Adipose tissue (tissue), 3 donors: Measurements from ENCODE around the gene AKAP17A. TPM values are rescaled to one million over a fixed set of nuclear protein-coding genes. Genes with fewer than 3 reads are reported as not detected.
"Not testable (repeated sequence)": the region's sequence is repeated elsewhere in the genome, so short reads cannot be mapped to it uniquely, and the experiment has no call there.

Experiments used
- H3K27ac ChIP-seq: one replicate; pipeline ENCODE4 v1.5.1; 2013; ENCODE audit warnings: low read depth, low read length
- WGBS, 3 donors: extraction: QIAGEN DNeasy Blood & Tissue Kit; methylation state at CpG; one replicate each; pipeline ENCODE4 v1.1.7; 2013; 5-methylcytosine and 5-hydroxymethylcytosine counted together
- polyA plus RNA-seq, 3 donors: library from polyadenylated mRNA; stranded (reverse); fragments of 200-250 nt; gene quantifications; one replicate each; pipeline ENCODE4 v1.2.3, GENCODE V29; 2013
- donor health status: healthy with polysubstance abuse.
- donor health status: Bipolar disorder and iron deficiency.
- donor health status: healthy.

AKAP17A gene
- polyA plus RNA-seq: 10 to 100 TPM; 20.5 to 30.3 (median 28.6) TPM

- WGBS, 3 donors: 2 to 3% (median 2%) methylated on average over 46 to 66 of the region's 66 CpGs
- H3K27ac ChIP-seq: peak within 1 kb of the TSS; percentile 49
These were observed at the start of gene AKAP17A for GRCh38 chrX:1591102-1591862. AKAP17A (plus strand) TSS chrX:1591604; CDS start chrX:1593463, 1,859 bp downstream.

GRCh38 chrX:1542994-1543725 is 48.2 kb upstream of the AKAP17A start:
- H3K27ac ChIP-seq: no peak overlapping the region
- WGBS, 3 donors: 91 to 96% (median 94%) methylated on average over 22 of the region's 22 CpGs

- no peak overlapping the region for H3K27ac ChIP-seq
- 86 to 91% (median 90%) methylated on average over 2 of the region's 2 CpGs for WGBS, 3 donors
These were observed 45.5 kb upstream of the AKAP17A start for GRCh38 chrX:1545776-1546408.

GRCh38 chrX:1546691-1547251 is 44.6 kb upstream of the AKAP17A start:
- 43 to 75% (median 48%) methylated on average over 18 of the region's 18 CpGs for WGBS, 3 donors
- no peak overlapping the region for H3K27ac ChIP-seq

GRCh38 chrX:1551959-1552546 is 39.4 kb upstream of the AKAP17A start:
- 63 to 85% (median 73%) methylated on average over 3 of the region's 3 CpGs for WGBS, 3 donors
- no peak overlapping the region for H3K27ac ChIP-seq

- WGBS, 3 donors: 63 to 77% (median 66%) methylated on average over 19 of the region's 19 CpGs
These were observed 36.8 kb upstream of the AKAP17A start for GRCh38 chrX:1554469-1555210.

GRCh38 chrX:1555370-1555769 is 36.0 kb upstream of the AKAP17A start:
- WGBS, 3 donors: 82 to 91% (median 86%) methylated on average over 6 of the region's 6 CpGs
- H3K27ac ChIP-seq: no peak overlapping the region

More at GRCh38 chrX:1554469-1555210, 36.8 kb upstream of the AKAP17A start:
- H3K27ac ChIP-seq: no peak overlapping the region

- not testable (repeated sequence) for H3K27ac ChIP-seq
These were observed 34.0 kb upstream of the AKAP17A start for GRCh38 chrX:1557442-1557841.

- no peak overlapping the region for H3K27ac ChIP-seq
- WGBS, 3 donors: 87 to 93% (median 89%) methylated on average over 13 of the region's 13 CpGs
These were observed 32.5 kb upstream of the AKAP17A start for GRCh38 chrX:1558761-1559468.

- no peak overlapping the region for H3K27ac ChIP-seq
- 31 to 55% (median 39%) methylated on average over 2 of the region's 2 CpGs for WGBS, 3 donors
These were observed 30.2 kb upstream of the AKAP17A start for GRCh38 chrX:1561164-1561563.

GRCh38 chrX:1564077-1564476 is 27.3 kb upstream of the AKAP17A start:
- not testable (repeated sequence) for H3K27ac ChIP-seq
- 74 to 93% (median 89%) methylated on average over 7 of the region's 7 CpGs for WGBS, 3 donors

GRCh38 chrX:1564750-1565683 is 26.4 kb upstream of the AKAP17A start:
- 39 to 43% (median 42%) methylated on average over 10 of the region's 10 CpGs for WGBS, 3 donors
- H3K27ac ChIP-seq: no peak overlapping the region

- not testable (repeated sequence) for H3K27ac ChIP-seq
- 87 to 93% (median 92%) methylated on average over 19 of the region's 19 CpGs for WGBS, 3 donors
These were observed 17.2 kb upstream of the AKAP17A start for GRCh38 chrX:1574181-1574580.

- H3K27ac ChIP-seq: no peak overlapping the region
- 48 to 59% (median 51%) methylated on average over 6 of the region's 6 CpGs for WGBS, 3 donors
These were observed 15.0 kb upstream of the AKAP17A start for GRCh38 chrX:1576201-1576992.

- 51 to 72% (median 71%) methylated on average over 2 of the region's 2 CpGs for WGBS, 3 donors
- H3K27ac ChIP-seq: no peak overlapping the region
These were observed 13.6 kb upstream of the AKAP17A start for GRCh38 chrX:1577845-1578244.
